DMS153 treated with DMSO at 0.1 percent for 48 hours (cell line): ENCODE results near the gene CCDC51.
A peak's percentile ranks its signal among the peaks of the same experiment; 100 is the strongest.
"Not testable (repeated sequence)": the region's sequence is repeated elsewhere in the genome, so short reads cannot be mapped to it uniquely, and the experiment has no call there.

Experiments
- DNase-seq: peaks from one replicate; lab custom pipeline; 2025; ENCODE audit not compliant: unreplicated experiment; lab: John Stamatoyannopoulos, UW

Gene CCDC51, protein sequence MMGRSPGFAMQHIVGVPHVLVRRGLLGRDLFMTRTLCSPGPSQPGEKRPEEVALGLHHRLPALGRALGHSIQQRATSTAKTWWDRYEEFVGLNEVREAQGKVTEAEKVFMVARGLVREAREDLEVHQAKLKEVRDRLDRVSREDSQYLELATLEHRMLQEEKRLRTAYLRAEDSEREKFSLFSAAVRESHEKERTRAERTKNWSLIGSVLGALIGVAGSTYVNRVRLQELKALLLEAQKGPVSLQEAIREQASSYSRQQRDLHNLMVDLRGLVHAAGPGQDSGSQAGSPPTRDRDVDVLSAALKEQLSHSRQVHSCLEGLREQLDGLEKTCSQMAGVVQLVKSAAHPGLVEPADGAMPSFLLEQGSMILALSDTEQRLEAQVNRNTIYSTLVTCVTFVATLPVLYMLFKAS

DNA sequence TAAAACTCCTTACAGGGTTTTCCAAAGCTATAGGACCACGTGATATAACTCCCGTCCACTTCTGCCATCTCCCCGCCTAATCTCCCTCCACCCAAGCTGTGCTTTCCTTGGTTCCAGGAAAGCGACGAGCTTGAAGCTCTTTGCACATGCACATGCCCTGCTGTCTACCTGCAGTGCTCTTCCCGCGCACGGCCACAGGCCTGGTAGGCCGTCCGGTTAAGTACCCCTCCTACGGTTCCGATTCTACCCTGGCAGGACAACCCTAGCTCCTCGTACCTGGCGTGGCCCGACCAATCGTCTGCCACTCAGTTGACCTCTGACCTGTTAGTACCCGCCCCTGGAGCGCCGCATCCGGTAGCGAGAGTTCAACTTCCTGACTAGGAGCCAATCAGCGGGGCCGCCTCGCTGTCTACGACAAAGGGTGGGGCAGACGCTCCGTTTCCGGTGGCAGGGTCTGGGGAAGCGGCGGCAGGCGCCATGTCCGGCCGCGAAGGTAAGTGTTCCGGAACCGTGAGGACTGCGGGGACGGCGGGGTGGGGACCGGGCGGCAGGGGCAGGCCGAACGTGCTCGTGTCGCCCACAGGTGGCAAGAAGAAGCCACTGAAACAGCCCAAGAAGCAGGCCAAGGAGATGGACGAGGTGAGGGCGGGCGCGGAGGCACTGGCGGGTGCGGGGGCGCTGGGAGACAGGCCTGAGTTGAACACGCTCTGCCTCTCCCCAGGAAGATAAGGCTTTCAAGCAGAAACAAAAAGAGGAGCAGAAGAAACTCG lies at the start of gene CCDC51, which contains the start of gene TMA7:
CCDC51 (minus strand) TSS at position 300 of the 770 bp plus-strand sequence. CDS start 4,991 bp downstream, outside the sequence.
TMA7 (plus strand) TSS at position 438 of the 770 bp plus-strand sequence; CDS start at position 478, 40 bp downstream.
- peak; percentile 61 for DNase-seq

- DNase-seq = no peak
Measured at GRCh38 chr3:48486952-48487351, 47.0 kb upstream of the CCDC51 start.

DNA sequence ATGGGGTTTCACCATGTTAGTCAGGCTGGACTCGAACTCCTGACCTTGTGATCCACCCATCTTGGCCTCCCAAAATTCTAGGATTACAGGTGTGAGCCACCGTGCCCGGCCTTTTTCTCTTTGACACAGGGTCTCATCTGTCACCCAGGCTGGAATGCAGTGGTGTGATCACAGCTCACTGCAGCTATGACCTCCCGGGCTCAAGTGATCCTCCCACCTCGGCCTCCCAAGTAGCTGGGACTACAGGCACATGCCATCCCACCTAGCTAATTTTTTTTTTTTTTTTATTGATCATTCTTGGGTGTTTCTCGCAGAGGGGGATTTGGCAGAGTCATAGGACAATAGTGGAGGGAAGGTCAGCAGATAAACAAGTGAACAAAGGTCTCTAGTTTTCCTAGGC lies 42.9 kb upstream of the CCDC51 start:
- not testable (repeated sequence) for DNase-seq

DNA sequence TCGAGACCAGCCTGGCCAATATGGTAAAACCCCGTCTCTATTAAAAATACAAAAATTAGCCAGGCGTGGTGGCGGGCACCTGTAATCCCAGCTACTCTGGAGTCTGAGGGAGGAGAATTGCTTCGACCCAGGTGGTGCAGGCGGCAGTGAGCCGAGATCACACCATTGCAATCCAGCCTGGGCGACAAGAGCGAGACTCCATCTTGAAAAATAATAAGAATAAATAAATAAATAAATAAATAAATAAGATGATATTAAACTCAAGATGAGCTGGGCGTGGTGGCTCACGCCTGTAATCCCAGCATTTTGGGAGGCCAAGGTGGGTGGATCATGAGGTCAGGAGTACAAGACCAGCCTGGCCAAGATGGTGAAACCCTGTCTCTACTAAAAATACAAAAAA lies 41.0 kb upstream of the CCDC51 start:
- DNase-seq = not testable (repeated sequence)

DNA sequence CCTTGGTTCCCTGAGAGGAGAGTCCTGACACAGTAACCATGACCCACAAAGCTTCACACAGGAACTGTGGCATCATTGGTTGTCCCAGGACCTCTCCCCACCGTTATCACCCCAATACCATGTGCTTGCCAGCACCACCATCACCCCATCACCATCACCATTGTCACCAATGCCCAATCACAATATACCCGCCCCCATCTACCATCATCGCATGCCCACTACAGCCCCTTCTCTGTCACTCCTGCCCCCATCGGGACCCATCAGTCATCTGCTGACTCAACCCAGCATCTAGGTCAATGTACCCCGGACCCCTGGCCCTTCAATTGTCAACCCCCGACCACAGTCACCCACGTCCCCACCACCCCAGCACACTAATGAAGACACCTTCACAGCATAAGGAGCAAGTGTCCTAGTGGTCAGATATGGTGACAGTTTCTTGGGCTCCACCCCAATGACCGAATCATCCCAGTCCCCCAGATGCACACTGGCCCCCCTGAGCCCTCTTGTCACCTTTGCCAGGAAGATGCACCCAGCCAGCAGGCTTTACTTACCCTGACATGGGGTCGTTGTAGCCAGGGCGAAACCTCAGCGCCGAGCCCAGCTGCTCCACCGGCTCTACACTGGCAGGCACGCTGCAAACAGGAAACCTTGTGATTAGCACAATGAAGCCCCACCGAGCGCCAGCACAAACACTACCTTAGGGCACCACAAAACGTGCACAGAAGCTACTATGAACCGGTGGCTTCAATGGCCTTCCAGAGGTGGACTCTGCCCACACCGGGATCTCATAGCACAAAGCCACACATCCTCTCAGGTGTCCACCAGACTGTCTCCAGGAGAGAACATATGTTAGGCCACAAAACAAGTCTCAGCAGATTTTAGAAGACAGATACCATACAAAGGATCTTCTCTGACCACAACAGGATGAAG lies 39.0 kb upstream of the CCDC51 start:
- no peak for DNase-seq

DNA sequence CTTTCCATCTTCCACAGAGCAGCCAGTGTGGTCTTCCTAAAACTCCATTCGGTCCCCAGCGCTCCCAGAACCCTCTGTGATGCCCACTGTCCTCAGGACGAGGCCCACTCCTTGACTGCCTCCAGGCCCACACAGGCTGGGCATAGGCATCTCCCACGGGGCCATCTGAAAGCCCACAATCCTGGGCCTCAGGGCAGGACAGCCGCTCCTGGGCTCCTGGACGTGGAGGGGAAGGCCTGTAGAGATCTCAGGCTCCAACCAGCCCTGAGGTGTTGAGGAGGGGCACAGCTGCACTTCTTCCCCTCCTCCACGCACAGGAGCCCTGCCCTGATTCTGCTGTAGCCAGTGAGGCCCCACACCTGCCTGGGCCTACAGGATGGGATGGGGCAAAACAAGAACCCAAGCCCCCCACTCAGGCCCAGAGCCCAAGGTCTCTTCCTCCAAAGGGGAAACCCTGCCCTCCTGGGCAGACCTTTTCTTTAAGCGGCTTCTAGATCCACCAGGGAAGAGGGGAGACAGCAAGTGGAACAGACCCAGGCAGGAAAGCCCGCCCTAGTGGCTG lies 38.1 kb upstream of the CCDC51 start:
- no peak for DNase-seq

DNA sequence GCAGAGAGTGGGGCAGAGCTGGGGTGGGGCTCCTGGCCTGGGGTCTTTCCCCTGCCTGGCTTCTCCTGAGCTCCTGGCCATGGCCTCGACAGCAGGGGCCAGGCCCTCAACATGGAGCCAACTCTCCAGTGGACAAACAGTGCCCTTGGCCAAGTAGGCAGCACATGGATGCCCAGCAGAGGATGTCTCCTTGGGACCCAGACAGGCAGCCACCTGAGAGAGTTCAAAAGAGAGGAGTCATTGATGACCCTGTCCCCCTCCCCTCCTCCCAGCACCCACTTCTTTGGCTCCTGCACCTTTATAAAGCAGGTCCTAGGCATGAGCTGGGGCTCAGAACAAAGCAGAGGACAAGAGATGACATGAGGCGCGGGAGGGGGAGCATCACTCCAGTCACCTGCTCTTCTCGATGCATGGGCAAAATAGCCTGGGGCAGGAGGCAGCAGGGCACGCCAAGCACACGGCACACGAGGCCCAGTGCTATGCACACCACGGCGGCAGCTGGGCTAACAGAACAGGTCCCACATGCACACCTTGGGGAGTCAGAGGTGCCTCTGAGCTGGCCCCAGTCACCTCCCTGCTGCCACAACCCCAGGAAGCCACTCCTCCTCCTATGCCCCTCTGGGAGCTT lies 36.6 kb upstream of the CCDC51 start:
- DNase-seq = no peak

DNA sequence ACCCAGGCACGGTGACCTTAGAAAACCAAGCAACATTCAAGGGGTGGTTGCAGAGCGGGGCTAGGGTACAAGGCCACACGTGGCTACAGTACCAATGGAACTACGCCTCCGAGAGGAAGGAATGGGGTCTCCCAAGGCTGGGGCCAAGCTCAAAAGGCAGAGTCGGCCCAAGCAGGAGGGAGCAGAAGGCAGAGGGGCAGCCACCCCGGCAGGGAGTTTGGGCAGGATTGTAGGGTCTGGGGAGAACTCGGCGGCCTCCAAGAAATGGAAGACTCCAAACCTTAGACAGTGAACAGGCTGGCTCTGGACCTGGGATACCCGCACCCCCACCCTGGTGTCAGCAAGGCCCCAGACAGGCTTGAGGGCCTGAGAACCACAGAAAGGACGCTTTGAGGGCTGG lies 35.3 kb upstream of the CCDC51 start:
- no peak for DNase-seq

GRCh38 chr3:48474619-48475018 lies 34.7 kb upstream of the CCDC51 start:
- no peak for DNase-seq

GRCh38 chr3:48474031-48474430 lies 34.1 kb upstream of the CCDC51 start:
- DNase-seq = not testable (repeated sequence)

DNA sequence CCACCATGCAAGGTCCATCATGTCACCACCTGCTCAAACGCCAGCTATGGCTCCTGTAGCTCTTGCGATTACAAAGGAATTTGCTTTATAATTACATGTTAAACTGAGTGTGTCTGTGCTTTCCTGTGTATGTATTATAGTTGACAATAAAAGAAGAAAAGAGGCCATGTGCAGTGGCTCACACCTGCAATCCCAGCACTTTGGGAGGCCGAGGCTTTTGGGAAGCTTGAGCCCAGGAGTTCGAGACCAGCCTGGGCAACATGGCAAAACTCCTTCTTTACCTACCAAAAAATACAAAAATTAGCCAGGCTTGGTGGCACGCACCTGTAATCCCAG lies 33.7 kb upstream of the CCDC51 start:
- no peak for DNase-seq

- DNase-seq = peak; percentile 18
Measured at GRCh38 chr3:48472923-48473616, 33.2 kb upstream of the CCDC51 start.

DNA sequence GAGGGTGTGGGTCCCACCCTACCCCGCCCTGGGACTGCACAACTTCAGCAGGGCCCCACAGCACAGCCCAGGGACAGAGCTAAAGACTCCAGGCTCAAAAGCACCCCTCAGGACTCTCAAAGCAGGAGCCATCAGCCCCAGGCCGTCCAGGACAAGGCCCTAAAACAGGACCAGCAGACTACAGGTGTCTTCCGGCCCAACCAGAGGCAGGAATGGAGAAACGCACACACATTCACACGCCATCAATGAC lies 32.7 kb upstream of the CCDC51 start:
- no peak for DNase-seq

- DNase-seq = no peak
Measured at GRCh38 chr3:48470286-48470685, 30.4 kb upstream of the CCDC51 start.

GRCh38 chr3:48469046-48469915 lies 29.4 kb upstream of the CCDC51 start:
- DNase-seq = no peak

DNA sequence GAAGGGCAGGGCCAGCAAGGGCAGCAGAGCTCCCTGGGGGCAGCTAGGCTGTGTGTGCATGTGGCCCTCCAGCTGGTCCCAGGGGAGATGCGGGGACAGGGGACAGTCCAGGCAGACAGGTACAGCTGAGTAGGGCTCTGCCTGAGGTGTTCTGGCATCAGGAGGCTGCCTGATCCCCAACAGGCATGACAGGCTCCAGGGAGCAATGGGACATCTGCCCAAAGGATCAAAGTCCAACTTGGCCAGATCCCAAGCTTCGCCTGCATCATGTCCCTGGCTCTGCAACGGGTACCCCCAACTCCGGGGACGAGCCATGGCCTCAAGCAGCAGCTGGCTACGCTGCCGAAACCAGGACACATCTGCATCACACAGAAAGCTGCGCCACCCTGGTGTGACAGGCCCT lies 28.4 kb upstream of the CCDC51 start:
- no peak for DNase-seq

- no peak for DNase-seq
Measured at GRCh38 chr3:48467473-48468267, 27.8 kb upstream of the CCDC51 start.

DNA sequence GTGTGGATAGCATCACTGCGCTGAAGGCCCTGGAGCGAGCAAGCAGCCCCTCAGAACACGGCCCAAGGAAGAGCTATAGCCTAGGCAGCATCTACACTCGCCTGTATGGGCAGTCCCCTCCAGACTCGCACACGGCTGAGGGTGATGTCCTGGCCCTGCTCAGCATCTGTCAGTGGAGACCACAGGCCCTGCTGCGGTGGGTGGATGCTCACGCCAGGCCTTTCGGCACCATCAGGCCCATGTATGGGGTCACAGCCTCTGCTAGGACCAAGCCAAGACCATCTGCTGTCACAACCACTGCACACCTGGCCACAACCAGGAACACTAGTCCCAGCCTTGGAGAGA lies 27.2 kb upstream of the CCDC51 start:
- no peak for DNase-seq
